ENCODE results near the gene KLHL18.
"Not testable (repeated sequence)": the region's sequence is repeated elsewhere in the genome, so short reads cannot be mapped to it uniquely, and the experiment has no call there.

Gene KLHL18

DNA sequence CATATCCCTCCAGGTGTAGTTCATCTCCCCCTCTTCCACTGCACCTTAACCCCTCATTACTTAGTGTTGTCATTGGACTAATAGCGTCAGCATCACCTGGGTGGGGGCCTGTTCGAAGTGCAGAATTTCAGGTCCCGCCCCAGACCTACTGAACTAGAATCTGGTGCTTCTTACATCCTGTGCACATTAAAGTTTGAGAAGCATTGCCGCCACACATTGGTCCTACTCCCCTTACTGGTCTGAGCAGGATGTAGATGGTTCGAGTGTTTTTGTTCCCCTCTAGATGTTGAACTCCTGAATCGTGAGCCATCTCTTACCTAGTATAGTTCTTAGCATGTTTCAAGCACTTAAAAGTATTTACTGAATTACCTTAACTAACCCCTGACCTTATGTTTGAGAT, 13.2 kb downstream of the KLHL18 start:
- TF ChIP-seq, protein P1, sequence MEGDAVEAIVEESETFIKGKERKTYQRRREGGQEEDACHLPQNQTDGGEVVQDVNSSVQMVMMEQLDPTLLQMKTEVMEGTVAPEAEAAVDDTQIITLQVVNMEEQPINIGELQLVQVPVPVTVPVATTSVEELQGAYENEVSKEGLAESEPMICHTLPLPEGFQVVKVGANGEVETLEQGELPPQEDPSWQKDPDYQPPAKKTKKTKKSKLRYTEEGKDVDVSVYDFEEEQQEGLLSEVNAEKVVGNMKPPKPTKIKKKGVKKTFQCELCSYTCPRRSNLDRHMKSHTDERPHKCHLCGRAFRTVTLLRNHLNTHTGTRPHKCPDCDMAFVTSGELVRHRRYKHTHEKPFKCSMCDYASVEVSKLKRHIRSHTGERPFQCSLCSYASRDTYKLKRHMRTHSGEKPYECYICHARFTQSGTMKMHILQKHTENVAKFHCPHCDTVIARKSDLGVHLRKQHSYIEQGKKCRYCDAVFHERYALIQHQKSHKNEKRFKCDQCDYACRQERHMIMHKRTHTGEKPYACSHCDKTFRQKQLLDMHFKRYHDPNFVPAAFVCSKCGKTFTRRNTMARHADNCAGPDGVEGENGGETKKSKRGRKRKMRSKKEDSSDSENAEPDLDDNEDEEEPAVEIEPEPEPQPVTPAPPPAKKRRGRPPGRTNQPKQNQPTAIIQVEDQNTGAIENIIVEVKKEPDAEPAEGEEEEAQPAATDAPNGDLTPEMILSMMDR (conservative IDR thresholded peaks at IDR 0.05; ENCODE audit: low read depth): no peak
- no peak overlapping the region for H3K27ac ChIP-seq
- ChIA-PET POLR2A (ENCODE audit: low non-redundant PET) (no interaction called here), CTCF (no interaction called here)
- DNase-seq (ENCODE audit: low spot score): no peak

DNA sequence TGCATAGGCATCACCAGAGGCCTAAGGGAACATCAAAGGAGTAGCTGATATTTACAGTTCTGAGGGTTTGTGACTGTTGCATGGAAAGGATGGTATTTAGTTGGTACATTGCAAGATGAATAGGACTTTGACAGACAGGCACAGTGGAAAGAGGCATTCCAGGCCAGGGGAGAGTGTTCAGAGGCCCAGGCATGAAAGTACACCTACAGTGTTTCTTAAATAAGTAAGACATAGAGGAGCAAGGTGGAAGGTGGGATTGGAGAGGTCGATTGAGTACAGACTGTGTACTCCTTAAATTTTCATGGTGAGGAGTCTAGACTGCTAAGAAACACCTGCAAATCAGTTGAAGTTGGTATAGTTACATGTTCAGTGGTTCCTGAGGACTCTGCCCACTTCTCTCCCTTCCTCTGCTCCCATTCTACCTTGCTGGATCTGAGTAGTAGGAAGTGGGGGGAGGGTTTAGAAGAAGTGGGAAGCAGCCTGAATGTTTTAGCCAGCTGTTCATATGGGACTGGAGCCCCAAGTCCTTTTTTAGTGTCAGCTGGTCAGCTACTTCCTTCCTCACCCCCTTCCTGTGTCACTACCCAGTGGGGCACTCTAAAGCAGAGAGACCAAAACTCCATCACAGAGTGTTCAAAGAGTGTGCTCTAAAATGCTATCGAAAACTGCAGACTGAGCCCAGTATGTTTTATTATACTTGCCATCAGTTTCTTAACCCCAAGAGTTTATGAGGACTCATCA, 14.0 kb downstream of the KLHL18 start:
- TF ChIP-seq, protein P1 (conservative IDR thresholded peaks at IDR 0.05; ENCODE audit: low read depth): no peak
- CTCF ChIA-PET: no interaction called here
- no peak for DNase-seq (ENCODE audit: low spot score)
- no peak overlapping the region for H3K27ac ChIP-seq
- POLR2A ChIA-PET (ENCODE audit: low non-redundant PET): no interaction called here

DNA sequence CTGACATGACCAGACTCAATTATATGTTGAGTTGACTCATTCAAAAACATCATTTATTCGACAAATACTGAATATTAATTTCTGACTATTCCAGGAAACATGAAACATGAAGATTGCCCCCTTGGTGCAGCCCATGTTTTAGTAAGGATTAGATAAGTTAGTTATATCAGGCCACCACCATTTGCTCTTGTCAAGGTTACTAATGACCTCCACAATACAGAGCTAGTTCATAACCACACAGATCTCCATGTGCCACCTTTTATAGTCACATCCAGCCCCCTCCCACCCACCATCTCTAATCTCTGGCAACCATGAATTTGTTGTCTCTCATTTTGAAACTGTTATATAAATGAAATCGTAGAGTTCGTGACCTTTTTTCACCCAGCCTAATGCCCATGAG, 15.7 kb downstream of the KLHL18 start:
- DNase-seq (ENCODE audit: low spot score): no peak
- CTCF ChIA-PET: interaction anchor here (0.5 kb wide), 1 partner anchor 27 kb away, joined by 3 read pairs; no protein-coding TSS in a partner anchor
- H3K27ac ChIP-seq: no peak overlapping the region
- TF ChIP-seq, protein P1 (conservative IDR thresholded peaks at IDR 0.05; ENCODE audit: low read depth): no peak
- POLR2A ChIA-PET (ENCODE audit: low non-redundant PET): no interaction called here

DNA sequence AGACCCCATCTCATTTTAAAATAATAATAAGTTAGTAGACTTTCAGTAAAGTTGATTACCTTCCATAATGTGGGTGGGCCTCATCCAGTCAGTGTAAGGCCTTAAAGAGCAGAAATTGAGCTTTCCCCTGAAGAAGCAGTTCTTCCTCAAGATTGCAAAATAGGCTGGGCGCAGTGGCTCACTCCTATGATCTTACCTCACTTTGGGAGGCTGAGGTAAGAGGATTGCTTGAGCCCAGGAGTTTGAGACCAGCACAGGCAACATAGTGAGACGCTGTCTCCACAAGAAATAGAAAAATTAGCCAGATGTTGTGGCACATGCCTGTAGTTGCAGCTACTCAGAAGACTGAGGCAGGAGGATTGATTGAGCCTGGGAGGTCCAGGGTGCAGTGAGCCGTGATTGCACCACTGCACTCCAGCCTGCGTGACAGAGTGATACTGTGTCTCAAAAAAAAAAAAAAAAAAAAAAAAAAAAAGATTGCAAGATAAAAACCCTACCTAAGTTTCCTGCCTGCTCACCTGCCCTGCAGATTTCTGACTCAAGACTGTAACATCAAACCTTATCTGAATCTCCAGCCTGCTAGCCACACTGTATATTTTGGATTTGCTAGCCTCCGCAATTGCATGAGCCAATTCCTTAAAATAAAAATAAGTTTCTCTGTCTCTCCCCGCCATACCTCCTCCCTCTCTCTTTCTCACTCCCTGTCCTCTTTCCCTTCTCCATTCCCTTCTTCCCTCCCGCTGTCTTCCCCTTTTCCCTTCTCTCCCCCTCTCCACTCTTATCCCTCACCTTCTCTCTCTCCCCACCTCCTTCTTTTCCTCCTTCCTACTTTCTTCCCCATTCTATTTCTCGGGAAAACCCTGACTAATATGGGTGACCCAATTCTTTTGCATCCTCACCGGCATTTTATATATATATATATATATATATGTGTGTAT, 16.9 kb downstream of the KLHL18 start:
- TF ChIP-seq, protein P1 (conservative IDR thresholded peaks at IDR 0.05; ENCODE audit: low read depth): no peak
- H3K27ac ChIP-seq: no peak overlapping the region
- DNase-seq (ENCODE audit: low spot score): no peak
- ChIA-PET CTCF (no interaction called here), POLR2A (ENCODE audit: low non-redundant PET) (no interaction called here)

DNA sequence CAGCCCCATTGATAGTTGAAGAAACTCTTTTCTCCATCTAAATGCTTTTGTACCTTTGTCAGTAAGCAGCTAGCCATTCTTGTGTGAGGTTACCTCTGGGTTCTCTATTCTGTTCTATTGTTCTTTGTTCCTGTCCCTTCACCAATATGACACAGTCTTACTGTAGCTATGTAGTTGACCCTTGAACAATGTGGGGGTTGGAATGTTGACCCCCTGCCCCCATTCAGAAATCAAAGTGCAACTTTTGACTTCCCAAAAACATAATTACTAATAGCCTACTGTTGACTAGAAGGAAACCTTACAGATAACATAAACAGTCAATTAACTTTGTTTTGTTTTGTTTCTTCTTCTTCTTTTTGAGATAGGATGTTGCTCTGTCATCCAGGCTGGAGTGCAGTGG, 18.7 kb downstream of the KLHL18 start:
- CTCF ChIA-PET: no interaction called here
- POLR2A ChIA-PET (ENCODE audit: low non-redundant PET): no interaction called here
- DNase-seq (ENCODE audit: low spot score): no peak
- H3K27ac ChIP-seq: no peak overlapping the region
- TF ChIP-seq, protein P1 (conservative IDR thresholded peaks at IDR 0.05; ENCODE audit: low read depth): no peak

DNA sequence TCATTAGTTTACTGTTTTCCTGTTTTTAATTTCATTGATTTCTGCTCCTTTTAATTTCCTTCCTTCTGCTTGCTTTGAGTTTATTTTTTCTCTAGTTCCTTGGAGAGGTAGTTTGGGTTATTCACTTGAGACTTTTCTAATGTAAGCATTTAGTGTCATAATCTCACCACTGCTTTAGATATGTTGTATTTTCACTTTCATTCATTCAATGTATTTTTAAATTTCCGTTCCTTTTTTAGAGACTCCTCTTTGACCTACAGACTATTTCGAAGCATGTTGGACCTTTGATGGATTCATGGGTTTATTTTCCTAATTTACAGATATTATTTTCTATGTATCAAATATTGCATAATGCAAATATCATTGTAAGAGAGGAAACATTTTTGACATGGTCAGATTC, 23.3 kb downstream of the KLHL18 start:
- TF ChIP-seq, protein P1 (conservative IDR thresholded peaks at IDR 0.05; ENCODE audit: low read depth): no peak
- no peak for DNase-seq (ENCODE audit: low spot score)
- no peak overlapping the region for H3K27ac ChIP-seq
- ChIA-PET CTCF (no interaction called here), POLR2A (ENCODE audit: low non-redundant PET) (no interaction called here)

DNA sequence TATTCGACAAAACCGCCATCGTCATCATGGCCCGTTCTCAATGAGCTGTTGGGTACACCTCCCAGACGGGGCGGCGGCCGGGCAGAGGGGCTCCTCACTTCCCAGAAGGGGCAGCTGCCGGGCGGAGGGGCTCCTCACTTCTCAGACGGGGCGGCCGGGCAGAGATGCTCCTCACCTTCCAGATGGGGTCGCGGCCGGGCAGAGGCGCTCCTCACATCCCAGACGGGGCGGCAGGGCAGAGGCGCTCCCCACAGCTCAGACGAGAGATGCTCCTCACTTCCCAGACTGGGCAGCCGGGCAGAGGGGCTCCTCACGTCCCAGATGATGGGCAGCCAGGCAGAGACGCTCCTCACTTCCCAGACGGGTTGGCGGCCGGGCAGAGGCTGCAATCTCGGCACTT, 26.5 kb downstream of the KLHL18 start:
- POLR2A ChIA-PET (ENCODE audit: low non-redundant PET); DNase-seq (ENCODE audit: low spot score); CTCF ChIA-PET; H3K27ac ChIP-seq: not testable (repeated sequence)
